ENCODE data around the gene AFF4. TPM values are rescaled to one million over a fixed set of nuclear protein-coding genes. Genes with fewer than 3 reads are reported as not detected.
"Not testable (repeated sequence)": the region's sequence is repeated elsewhere in the genome, so short reads cannot be mapped to it uniquely, and the experiment has no call there.

The AFF4 gene
- total RNA-seq: 29.1 and 41.8 TPM in 2 replicates

DNA sequence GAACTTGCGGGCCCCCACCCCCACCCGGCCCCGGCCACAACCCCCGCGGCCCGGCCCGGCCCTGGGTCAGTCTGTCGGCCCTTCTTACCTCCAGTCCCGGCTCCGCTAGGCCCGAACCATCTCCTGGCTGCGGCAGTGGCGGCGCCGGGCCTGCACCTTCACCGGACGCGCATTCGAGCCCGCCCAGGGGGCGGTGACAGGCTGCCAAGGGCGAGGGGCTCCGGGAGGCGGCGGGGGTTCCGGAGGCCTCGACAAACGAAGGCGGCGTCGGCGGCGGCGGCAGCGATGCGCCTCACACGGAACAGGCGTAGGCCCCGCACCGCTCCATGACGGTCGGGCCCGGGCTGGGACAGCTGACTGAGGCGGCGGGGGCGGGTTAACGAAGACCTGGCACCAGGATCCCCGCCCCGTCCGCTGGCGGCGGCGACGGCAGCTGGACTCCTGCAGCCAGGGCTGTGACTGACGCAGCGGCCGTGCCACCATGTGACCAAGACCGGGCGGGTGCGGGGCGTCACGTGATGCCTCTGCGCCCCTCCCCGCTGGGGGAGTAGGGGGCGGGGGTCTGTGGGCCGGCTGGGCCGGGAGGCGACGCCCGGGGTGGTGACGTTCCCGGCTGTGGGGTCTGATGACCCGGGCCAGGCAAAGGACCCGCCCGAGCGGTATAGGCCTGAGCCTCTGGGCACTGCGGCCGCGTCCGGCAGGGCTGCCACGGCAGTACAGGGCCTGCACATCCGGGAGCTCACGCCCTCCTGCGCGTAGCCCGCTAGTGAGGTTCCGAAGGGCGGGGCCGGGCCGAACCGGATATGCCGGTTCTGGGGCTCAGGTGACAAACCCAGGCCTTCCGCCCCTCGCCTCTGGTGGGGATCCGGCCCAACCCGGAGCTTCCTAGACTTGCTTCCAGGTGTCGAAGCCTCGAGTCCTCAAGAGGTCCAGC is at the start of gene AFF4:
AFF4 (minus strand) TSS at position 464 of the 934 bp plus-strand sequence. CDS start 26,445 bp downstream, outside the sequence.
- DNase-seq: peak; percentile 98

DNA sequence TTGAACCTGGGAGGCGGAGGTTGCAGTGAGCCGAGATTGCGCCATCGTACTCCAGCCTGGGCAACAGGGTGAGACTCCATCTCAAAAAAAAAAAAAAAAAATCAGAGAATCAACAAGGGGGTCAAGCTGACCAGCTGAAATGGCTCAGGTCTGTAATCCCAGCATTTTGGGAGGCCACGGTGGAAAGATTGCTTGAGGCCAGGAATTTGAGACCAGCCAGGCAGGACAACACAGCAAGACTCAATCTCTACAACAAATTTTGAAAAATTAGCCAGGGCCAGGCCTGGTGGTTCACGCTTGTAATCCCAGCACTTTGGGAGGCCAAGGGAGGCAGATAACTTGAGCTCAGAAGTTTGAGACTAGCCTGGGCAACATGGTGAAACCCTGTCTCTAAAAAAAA is 45.0 kb upstream of the AFF4 start:
- not testable (repeated sequence) for DNase-seq

GRCh38 chr5:133006653-133007052 is 43.2 kb upstream of the AFF4 start:
- no peak for DNase-seq

DNA sequence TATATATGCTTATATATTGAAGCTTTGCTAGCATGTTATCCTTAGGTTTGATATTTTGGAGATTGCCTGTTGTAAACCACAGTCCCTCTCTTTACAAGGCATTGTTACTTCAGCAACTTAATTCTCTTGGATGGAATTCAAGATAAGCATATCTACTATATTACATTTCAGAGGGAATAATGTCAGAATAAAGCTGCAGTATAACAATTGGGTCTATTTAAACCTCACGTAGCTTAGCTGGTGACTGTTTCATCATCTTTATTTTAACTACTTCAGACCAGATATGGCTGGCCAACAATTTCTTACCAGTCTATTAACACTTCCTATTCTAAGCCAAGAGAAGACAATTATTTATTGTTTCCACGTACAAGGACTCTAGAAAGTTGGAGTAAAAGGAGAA is 35.8 kb upstream of the AFF4 start:
- no peak for DNase-seq

GRCh38 chr5:132998556-132998955 is 35.1 kb upstream of the AFF4 start:
- DNase-seq: no peak

DNA sequence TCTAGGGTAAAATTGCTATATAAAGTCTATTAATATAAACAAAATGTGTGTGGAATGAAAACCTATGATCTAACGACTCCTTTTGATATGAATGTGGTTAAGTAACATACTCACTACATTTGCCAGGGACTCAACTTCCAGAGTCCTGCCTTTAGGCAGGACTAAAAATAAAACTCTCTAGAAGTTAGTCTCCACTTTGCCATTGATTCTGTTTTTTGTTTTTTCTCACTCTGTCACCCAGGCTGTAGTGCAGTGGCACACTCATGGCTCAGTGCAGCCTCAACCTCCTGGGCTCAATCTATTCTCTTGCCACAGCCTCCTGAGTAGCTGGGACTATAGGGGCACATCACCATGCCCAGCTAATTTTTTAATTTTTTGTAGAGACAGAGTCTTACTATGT is 32.9 kb upstream of the AFF4 start:
- no peak for DNase-seq

- DNase-seq: no peak
These were observed 24.3 kb upstream of the AFF4 start for GRCh38 chr5:132987531-132988408.

DNA sequence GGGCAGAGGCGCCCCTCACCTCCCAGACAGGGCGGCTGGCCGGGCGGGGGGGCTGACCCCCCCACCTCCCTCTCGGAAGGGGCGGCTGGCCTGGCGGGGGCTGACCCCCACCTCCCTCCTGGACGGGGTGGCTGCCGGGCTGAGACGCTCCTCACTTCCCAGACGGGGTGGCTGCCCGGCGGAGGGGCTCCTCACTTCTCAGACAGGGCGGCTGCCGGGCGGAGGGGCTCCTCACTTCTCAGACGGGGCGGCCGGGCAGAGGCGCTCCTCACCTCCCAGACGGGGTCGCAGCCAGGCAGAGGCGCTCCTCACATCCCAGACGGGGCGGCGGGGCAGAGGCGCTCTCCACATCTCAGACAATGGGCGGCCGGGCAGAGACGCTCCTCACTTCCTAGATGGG is 19.5 kb upstream of the AFF4 start:
- DNase-seq: not testable (repeated sequence)

- DNase-seq: no peak
These were observed 17.9 kb upstream of the AFF4 start for GRCh38 chr5:132981288-132981687.

- no peak for DNase-seq
These were observed 16.5 kb upstream of the AFF4 start for GRCh38 chr5:132979976-132980375.

GRCh38 chr5:132979367-132979940 is 16.0 kb upstream of the AFF4 start:
- no peak for DNase-seq

DNA sequence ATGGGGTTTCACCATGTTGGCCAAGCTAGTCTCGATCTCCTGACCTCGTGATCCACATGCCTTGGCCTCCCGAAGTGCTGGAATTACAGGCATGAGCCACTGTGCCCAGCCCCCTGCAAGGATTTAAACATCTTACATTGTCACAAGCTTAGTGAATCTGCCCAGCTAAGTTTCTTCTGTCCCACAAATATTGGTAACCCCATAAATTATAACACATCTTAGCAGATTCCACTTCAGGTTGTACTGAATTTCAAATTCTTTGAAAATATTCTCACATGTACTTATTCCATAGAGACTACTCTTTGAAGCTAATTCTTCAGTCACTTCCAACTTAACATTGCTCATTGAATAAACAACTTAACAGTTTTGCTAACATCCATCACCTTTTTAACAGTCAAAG is 13.4 kb upstream of the AFF4 start:
- DNase-seq: no peak

DNA sequence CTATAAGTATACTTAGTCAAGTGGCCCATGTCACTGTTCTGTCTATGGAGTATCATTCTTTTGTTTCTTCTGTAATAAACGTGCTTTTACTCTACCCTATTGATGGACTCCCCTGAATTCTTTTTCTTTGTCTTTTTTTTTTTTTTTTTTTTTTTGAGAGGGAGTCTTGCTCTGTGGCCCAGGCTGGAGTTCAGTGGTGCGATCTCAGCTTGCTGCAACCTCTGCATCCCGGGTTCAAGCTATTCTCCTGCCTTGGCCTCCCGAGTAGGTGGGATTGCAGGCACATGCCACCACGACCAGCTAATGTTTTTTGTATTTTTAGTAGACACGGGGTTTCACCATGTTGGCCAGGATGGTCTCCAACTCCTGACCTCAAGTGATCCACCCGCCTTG is 9.0 kb upstream of the AFF4 start:
- DNase-seq: not testable (repeated sequence)

- DNase-seq: peak; percentile 22
These were observed 8.3 kb upstream of the AFF4 start for GRCh38 chr5:132971483-132972435.

DNA sequence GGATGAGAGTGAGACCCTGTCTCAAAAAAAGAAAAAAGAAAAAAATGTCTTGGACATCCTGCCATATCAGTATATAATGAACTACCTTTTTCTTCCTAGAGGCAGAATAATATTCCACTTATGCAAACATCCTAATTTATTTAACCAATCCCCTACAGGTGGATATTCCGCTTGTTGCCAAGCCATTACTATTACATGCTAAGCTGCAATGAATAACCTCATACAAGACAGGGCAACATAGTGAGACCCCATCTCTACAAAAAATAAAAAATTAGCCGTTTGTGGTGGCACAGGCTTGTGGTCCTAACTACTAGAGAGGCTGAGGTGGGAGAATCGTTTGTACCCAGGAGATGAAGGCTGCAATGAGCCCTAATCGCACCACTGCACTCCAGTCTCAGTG is 1.7 kb upstream of the AFF4 start:
- no peak for DNase-seq

- DNase-seq: peak; percentile 80
These were observed 909 bp downstream of the AFF4 start for GRCh38 chr5:132962429-132963021.

GRCh38 chr5:132961887-132962286 is 1.5 kb downstream of the AFF4 start:
- DNase-seq: peak; percentile 57

- DNase-seq: peak; percentile 15
These were observed 2.2 kb downstream of the AFF4 start for GRCh38 chr5:132961123-132961815.

GRCh38 chr5:132956166-132956799 is 7.2 kb downstream of the AFF4 start:
- DNase-seq: not testable (repeated sequence)

- DNase-seq: no peak
These were observed 9.7 kb downstream of the AFF4 start for GRCh38 chr5:132953710-132954109.
